HepG2 (cell line): ENCODE data around the gene PTPN18. TPM values are rescaled to one million over a fixed set of nuclear protein-coding genes. Genes with fewer than 3 reads are reported as not detected.
A peak's percentile ranks its signal among the peaks of the same experiment; 100 is the strongest.

Source experiments
- AGO1 ChIP-seq: fragments of 200-400 bp; formaldehyde crosslinking; IDR thresholded peaks from 2 replicates; pipeline ENCODE4 v1.6.1; 2017; ENCODE audit warnings: mild to moderate bottlenecking, low read depth, low read length, moderate library complexity; ENCODE audit not compliant: poor library complexity, severe bottlenecking
- BCLAF1 ChIP-seq: fragments of 450-650 bp; IDR thresholded peaks from 2 replicates; pipeline ENCODE4 v1.6.1; 2017; ENCODE audit warnings: mild to moderate bottlenecking
- JARID2 ChIP-seq: sonication (generic); formaldehyde crosslinking; IDR thresholded peaks from 2 replicates; pipeline ENCODE4 v1.8.1; 2023; ENCODE audit warnings: missing genetic modification reagents, inconsistent platforms; ENCODE audit not compliant: insufficient replicate concordance
- MXD4 ChIP-seq: IDR thresholded peaks from 2 replicates; pipeline ENCODE4 v1.6.1; 2016; ENCODE audit warnings: mild to moderate bottlenecking, missing biosample characterization, missing genetic modification reagents
- RNF2 ChIP-seq: fragments of 450-650 bp; conservative IDR thresholded peaks from 2 replicates; pipeline ENCODE4 v1.6.1; 2016; ENCODE audit warnings: low read depth
- SALL1 ChIP-seq: sonication (generic); formaldehyde crosslinking; IDR thresholded peaks from 2 replicates; pipeline ENCODE4 v1.8.0; 2022; ENCODE audit warnings: mild to moderate bottlenecking, missing genetic modification reagents
- THYN1 ChIP-seq: sonication (generic); formaldehyde crosslinking; IDR thresholded peaks from 2 replicates; pipeline ENCODE4 v1.8.1; 2023; ENCODE audit warnings: low read depth, mild to moderate bottlenecking, moderate library complexity, missing genetic modification reagents, borderline replicate concordance
- TSC22D2 ChIP-seq: sonication (generic); formaldehyde crosslinking; IDR thresholded peaks from 2 replicates; pipeline ENCODE4 v1.5.1; 2020; ENCODE audit warnings: missing genetic modification reagents, mild to moderate bottlenecking, borderline replicate concordance
- U2AF1 ChIP-seq: fragments of 200-400 bp; formaldehyde crosslinking; optimal IDR thresholded peaks from 2 replicates; pipeline ENCODE3; 2017; ENCODE audit warnings: mild to moderate bottlenecking, low read depth, low read length
- ZBTB33 ChIP-seq: sonication (generic); formaldehyde crosslinking; IDR thresholded peaks from 2 replicates; pipeline ENCODE4 v1.4.0; 2020; ENCODE audit warnings: missing genetic modification reagents
- ZNF563 ChIP-seq: sonication (generic); formaldehyde crosslinking; IDR thresholded peaks from 2 replicates; pipeline ENCODE4 v1.8.0; 2022; ENCODE audit warnings: mild to moderate bottlenecking, moderate library complexity, missing genetic modification reagents
- ZNF670 ChIP-seq: sonication (generic); formaldehyde crosslinking; IDR thresholded peaks from 2 replicates; pipeline ENCODE4 v1.8.0; 2022; ENCODE audit warnings: mild to moderate bottlenecking, missing genetic modification reagents, borderline replicate concordance
- polyA plus RNA-seq, 8 experiments: library from polyadenylated mRNA; depleted of rRNA in 3 of 8; stranded (reverse) in 7 of 8; unstranded in 1 of 8; fragments of >200 nt; fragmentation: Illumina TruSeq in 4 of 8; extraction: Trizol in 4 of 8; gene quantifications; 2 replicates each; pipeline versions ENCODE4 v1.2.1 to v1.2.3, GENCODE V29; 2011 to 2016; ENCODE audit warnings: low read depth in 4 of 8, missing spikeins in 1 of 8, mixed read lengths in 1 of 8; ENCODE audit not compliant: insufficient read depth in 1 of 8
- total RNA-seq, 5 experiments: library from RNA; depleted of rRNA; stranded (reverse); fragments of >200 nt; fragmentation: Illumina TruSeq; extraction: Trizol; gene quantifications; 2 replicates each; pipeline ENCODE4 v1.2.3, GENCODE V29; 2016; ENCODE audit warnings: low read depth in 1 of 5
- TF ChIP-seq, protein P1 (sequence below): sonication (generic); formaldehyde crosslinking; IDR thresholded peaks from 2 replicates; pipeline ENCODE4 v1.4.0; 2020; ENCODE audit warnings: mild to moderate bottlenecking, missing genetic modification reagents
- TF ChIP-seq, protein P2 (sequence below): fragments of 450-650 bp; IDR thresholded peaks from 2 replicates; pipeline ENCODE4 v1.6.1; 2016
- TF ChIP-seq, protein P3 (sequence below): sonication (generic); formaldehyde crosslinking; IDR thresholded peaks from 2 replicates; pipeline ENCODE4 v1.5.1; 2020; ENCODE audit warnings: missing genetic modification reagents, mild to moderate bottlenecking, borderline replicate concordance
- TF ChIP-seq, protein P4 (sequence below): sonication (generic); formaldehyde crosslinking; IDR thresholded peaks from 2 replicates; pipeline ENCODE4 v1.4.0; 2020; ENCODE audit warnings: missing genetic modification reagents

PTPN18 gene
- total and polyA plus RNA-seq, 2 of the 13 experiments (the other 11 are each of a cell fraction or from before 2014, with no cell fraction given): 14.8 to 39.6 TPM

DNA sequence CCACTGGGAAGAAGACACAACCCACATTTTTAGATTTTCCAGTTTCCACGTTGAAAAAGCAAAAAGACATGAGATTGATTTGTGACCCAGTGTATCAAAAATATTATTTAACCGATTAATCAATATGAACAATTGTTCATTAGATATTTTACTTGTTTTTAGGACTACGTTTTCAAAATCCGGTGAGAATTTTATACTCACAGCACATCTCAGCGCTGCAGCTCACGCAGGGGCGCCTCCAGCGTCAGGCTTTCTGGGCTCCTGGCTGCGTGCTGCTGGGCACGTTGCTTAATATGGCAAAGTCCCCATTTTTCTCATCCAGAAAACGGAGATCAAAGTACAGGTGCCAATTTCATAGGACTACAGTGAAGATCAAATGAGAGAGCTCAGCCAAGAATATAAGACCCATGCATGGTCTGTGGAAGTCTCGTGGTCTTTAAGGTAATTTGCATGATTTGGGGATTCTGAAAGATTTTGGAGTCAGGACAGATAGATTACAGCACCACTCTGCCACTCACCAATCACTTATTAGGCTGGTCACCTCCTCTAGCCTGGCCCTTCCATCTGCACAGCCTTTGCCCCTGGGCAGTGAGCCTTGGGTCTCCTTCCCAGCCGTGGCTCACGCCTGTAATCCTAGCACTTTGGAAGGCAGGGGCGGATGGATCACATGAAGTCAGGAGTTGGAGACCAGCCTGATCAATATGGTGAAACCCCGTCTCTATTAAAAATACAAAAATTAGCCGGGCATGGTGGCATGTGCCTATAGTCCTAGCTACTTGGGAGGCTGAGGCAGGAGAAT, 36.2 kb downstream of the PTPN18 start (continued):
- TF ChIP-seq, protein P1, sequence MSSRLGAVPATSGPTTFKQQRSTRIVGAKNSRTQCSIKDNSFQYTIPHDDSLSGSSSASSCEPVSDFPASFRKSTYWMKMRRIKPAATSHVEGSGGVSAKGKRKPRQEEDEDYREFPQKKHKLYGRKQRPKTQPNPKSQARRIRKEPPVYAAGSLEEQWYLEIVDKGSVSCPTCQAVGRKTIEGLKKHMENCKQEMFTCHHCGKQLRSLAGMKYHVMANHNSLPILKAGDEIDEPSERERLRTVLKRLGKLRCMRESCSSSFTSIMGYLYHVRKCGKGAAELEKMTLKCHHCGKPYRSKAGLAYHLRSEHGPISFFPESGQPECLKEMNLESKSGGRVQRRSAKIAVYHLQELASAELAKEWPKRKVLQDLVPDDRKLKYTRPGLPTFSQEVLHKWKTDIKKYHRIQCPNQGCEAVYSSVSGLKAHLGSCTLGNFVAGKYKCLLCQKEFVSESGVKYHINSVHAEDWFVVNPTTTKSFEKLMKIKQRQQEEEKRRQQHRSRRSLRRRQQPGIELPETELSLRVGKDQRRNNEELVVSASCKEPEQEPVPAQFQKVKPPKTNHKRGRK (CRISPR knock-in tag): no peak
- no peak for TF ChIP-seq RNF2
- TF ChIP-seq U2AF1: no peak
- peak; percentile 42; the same call in 1 of the 2 replicates for TF ChIP-seq ZNF670 (CRISPR knock-in tag)
- TF ChIP-seq SALL1 (CRISPR knock-in tag): peak; percentile 31; the same call in 1 of the 2 replicates
- no peak for TF ChIP-seq BCLAF1
- 0 out of 2 replicates have a peak, but pooled peaks have one; percentile 5 for TF ChIP-seq MXD4 (CRISPR knock-in tag)
- TF ChIP-seq, protein P2, sequence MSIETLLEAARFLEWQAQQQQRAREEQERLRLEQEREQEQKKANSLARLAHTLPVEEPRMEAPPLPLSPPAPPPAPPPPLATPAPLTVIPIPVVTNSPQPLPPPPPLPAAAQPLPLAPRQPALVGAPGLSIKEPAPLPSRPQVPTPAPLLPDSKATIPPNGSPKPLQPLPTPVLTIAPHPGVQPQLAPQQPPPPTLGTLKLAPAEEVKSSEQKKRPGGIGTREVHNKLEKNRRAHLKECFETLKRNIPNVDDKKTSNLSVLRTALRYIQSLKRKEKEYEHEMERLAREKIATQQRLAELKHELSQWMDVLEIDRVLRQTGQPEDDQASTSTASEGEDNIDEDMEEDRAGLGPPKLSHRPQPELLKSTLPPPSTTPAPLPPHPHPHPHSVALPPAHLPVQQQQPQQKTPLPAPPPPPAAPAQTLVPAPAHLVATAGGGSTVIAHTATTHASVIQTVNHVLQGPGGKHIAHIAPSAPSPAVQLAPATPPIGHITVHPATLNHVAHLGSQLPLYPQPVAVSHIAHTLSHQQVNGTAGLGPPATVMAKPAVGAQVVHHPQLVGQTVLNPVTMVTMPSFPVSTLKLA: no peak
- TF ChIP-seq TSC22D2: no peak
- 0 out of 2 replicates have a peak, but pooled peaks have one; percentile 44 for TF ChIP-seq THYN1 (CRISPR knock-in tag)
- TF ChIP-seq, protein P3, sequence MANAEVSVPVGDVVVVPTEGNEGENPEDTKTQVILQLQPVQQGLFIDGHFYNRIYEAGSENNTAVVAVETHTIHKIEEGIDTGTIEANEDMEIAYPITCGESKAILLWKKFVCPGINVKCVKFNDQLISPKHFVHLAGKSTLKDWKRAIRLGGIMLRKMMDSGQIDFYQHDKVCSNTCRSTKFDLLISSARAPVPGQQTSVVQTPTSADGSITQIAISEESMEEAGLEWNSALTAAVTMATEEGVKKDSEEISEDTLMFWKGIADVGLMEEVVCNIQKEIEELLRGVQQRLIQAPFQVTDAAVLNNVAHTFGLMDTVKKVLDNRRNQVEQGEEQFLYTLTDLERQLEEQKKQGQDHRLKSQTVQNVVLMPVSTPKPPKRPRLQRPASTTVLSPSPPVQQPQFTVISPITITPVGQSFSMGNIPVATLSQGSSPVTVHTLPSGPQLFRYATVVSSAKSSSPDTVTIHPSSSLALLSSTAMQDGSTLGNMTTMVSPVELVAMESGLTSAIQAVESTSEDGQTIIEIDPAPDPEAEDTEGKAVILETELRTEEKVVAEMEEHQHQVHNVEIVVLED (CRISPR knock-in tag): peak; percentile 43; the same call in 1 of the 2 replicates
- TF ChIP-seq JARID2 (CRISPR knock-in tag): no peak
- peak; percentile 62; the same call in 1 of the 2 replicates for TF ChIP-seq ZNF563 (CRISPR knock-in tag)
- TF ChIP-seq, protein P4, sequence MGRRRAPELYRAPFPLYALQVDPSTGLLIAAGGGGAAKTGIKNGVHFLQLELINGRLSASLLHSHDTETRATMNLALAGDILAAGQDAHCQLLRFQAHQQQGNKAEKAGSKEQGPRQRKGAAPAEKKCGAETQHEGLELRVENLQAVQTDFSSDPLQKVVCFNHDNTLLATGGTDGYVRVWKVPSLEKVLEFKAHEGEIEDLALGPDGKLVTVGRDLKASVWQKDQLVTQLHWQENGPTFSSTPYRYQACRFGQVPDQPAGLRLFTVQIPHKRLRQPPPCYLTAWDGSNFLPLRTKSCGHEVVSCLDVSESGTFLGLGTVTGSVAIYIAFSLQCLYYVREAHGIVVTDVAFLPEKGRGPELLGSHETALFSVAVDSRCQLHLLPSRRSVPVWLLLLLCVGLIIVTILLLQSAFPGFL (CRISPR knock-in tag): no peak
- peak; percentile 3 for TF ChIP-seq AGO1
- TF ChIP-seq ZBTB33: no peak; the same call in 1 of the 2 replicates
